Measurements from ENCODE around the gene ISM1. TPM values are rescaled to one million over a fixed set of nuclear protein-coding genes. Genes with fewer than 3 reads are reported as not detected.

The ISM1 gene
- total and polyA plus RNA-seq, 3 donors from 2014 or later, result 0.50 to 1.3 (median 0.55) TPM

DNA sequence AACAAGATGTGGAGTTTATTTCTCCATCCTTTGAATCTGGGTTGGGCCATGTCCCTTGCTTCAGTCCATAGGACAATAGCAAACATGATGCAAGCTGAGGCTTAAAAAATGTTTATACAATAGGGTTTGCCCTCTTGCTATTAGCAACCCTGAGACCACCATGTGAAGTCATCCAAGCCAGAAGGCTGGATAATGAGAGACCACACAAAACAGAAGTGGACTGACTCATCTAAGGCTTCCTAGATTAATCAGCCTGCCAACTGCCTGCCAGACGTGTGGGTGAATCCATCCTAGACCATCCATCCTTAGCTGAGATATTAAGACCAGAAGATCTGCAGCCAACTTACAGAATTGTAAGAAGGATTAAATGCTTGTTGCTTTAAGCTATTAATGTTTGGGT lies 38.1 kb upstream of the ISM1 start:
- no peak for DNase-seq
- Histone ChIP-seq H3K9me3 (no peaks in the 10 kb centered on the region), H3K27ac (no peak overlapping the region), H3K27me3 (no peaks in the 10 kb centered on the region), H3K4me3 (no peak overlapping the region), H3K36me3 (ENCODE audit: low read depth, missing control alignments) (no peaks in the 10 kb centered on the region), H3K4me1 (no peaks in the 10 kb centered on the region)
- TF ChIP-seq, protein P1, sequence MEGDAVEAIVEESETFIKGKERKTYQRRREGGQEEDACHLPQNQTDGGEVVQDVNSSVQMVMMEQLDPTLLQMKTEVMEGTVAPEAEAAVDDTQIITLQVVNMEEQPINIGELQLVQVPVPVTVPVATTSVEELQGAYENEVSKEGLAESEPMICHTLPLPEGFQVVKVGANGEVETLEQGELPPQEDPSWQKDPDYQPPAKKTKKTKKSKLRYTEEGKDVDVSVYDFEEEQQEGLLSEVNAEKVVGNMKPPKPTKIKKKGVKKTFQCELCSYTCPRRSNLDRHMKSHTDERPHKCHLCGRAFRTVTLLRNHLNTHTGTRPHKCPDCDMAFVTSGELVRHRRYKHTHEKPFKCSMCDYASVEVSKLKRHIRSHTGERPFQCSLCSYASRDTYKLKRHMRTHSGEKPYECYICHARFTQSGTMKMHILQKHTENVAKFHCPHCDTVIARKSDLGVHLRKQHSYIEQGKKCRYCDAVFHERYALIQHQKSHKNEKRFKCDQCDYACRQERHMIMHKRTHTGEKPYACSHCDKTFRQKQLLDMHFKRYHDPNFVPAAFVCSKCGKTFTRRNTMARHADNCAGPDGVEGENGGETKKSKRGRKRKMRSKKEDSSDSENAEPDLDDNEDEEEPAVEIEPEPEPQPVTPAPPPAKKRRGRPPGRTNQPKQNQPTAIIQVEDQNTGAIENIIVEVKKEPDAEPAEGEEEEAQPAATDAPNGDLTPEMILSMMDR (IDR thresholded peaks at IDR 0.05), result no peak
- no peak for TF ChIP-seq POLR2A (IDR thresholded peaks at IDR 0.05)
- intact Hi-C loops (cut with DNase I; ENCODE audit: low total_unique reads), result no loop called here
- WGBS, 2 donors, result 70 to 75% methylated on average over 1 of the region's 1 CpG

DNA sequence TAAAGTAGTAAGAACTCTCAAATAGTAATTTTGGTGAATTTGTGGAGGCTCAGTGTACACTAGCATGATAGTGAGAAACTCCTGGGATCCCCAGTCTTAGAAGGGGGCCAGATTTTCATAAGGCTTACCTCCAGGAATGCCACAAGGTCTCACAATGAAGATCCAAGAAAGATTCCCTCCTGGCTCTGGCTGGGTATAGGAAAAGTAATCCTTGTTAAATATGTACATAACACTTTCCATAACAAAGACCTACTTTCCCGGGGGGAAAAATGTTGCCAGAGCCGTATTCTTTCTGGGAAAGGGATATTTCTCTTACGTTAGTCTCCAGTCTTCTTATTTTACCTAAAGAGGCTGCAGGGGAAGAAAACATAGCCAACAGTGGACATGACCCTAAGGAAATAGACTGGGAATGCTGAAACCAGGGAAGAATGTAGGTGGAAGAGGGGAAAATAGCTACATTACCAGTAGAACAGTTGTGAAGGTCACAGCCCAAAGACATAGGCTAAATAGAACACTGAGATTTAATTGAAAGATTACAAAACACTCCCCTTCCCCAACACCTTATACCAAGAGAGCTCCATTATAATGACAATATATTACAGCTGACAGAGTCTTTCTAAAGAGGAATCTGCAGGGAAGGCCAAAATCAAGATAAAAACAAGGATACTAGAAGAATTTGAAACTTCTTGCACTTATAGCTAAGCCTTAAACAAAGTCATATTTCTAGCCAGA lies 34.9 kb upstream of the ISM1 start:
- DNase-seq, result no peak
- H3K36me3 ChIP-seq (ENCODE audit: low read depth, missing control alignments), result no peaks in the 10 kb centered on the region
- H3K27me3 ChIP-seq, result no peaks in the 10 kb centered on the region
- WGBS, 2 donors, result 56 to 70% methylated on average over 3 of the region's 3 CpGs
- intact Hi-C loops (cut with DNase I; ENCODE audit: low total_unique reads), result no loop called here
- H3K9me3 ChIP-seq, result no peaks in the 10 kb centered on the region
- no peak overlapping the region for H3K4me3 ChIP-seq
- H3K4me1 ChIP-seq, result no peaks in the 10 kb centered on the region
- H3K27ac ChIP-seq, result no peak overlapping the region
- TF ChIP-seq POLR2A (IDR thresholded peaks at IDR 0.05), result no peak
- TF ChIP-seq, protein P1 (IDR thresholded peaks at IDR 0.05), result no peak

DNA sequence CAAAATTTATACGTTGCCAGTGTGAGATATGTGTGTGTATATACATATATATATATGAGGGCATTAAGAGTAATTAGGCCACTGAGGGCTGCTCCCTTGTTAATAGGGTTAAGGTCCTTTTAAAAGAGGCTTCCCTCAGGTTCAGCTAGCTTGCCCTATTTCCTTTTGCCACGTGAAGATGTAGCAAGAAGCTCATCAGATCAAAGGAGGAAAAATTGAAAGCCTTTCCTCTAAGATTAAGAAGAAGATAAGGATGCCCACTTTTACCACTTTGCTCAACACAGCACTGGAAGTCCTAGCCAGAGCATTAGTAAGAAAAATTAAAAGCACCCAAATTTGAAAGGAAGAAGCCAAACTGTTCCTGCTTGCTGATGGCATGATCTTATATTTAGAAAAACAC lies 33.2 kb upstream of the ISM1 start:
- no peaks in the 10 kb centered on the region for H3K27me3 ChIP-seq
- H3K4me1 ChIP-seq, result no peaks in the 10 kb centered on the region
- H3K27ac ChIP-seq, result no peak overlapping the region
- no peaks in the 10 kb centered on the region for H3K9me3 ChIP-seq
- no peaks in the 10 kb centered on the region for H3K36me3 ChIP-seq (ENCODE audit: low read depth, missing control alignments)
- 60 to 64% methylated on average over 2 of the region's 2 CpGs for WGBS, 2 donors
- DNase-seq, result no peak
- TF ChIP-seq, protein P1 (IDR thresholded peaks at IDR 0.05), result no peak
- TF ChIP-seq POLR2A (IDR thresholded peaks at IDR 0.05), result no peak
- intact Hi-C loops (cut with DNase I; ENCODE audit: low total_unique reads), result no loop called here
- H3K4me3 ChIP-seq, result no peak overlapping the region

DNA sequence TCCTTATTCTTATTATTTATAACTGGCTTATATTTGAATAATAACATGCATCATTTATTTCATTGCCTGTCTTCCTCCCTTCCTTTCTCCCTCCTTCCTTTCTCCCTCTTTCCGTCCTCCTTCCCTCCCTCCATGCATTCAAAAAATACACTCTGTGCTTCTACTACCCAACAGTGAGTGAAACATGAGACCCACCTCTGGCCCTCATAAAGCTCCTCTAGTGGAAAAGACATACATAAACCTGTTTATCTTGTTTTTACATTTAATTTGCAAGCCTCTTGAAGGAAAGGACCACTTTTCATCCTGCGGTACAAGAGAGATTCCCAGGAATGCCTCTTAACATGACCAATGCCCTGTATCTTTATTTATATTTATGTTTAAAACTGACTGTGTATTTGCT lies 21.8 kb upstream of the ISM1 start:
- Histone ChIP-seq H3K27me3 (no peaks in the 10 kb centered on the region), H3K4me3 (no peak overlapping the region), H3K9me3 (no peaks in the 10 kb centered on the region), H3K27ac (no peak overlapping the region), H3K36me3 (ENCODE audit: low read depth, missing control alignments) (no peaks in the 10 kb centered on the region), H3K4me1 (no peaks in the 10 kb centered on the region)
- TF ChIP-seq POLR2A (IDR thresholded peaks at IDR 0.05), result no peak
- TF ChIP-seq, protein P1 (IDR thresholded peaks at IDR 0.05), result no peak
- WGBS, 2 donors, result 60 to 85% methylated on average over 2 of the region's 2 CpGs
- no peak for DNase-seq
- intact Hi-C loops (cut with DNase I; ENCODE audit: low total_unique reads), result no loop called here
